K562 (cell line): ENCODE data around the gene RASGRP4. TPM values are rescaled to one million over a fixed set of nuclear protein-coding genes. Genes with fewer than 3 reads are reported as not detected.

Experiments
- ATAC-seq: fragments of 200-7000 bp; cut with Tn5 transposase; 3 replicates; pipeline ENCODE4 v1.9.1; 2020; ENCODE audit warnings: moderate library complexity
- BruUV-seq: library from RNA; stranded (reverse); fragments of 400-500 nt; replicated peaks from 2 replicates; lab custom pipeline; 2021; lab: Mats Ljungman, UMichigan
- CTCF ChIA-PET: fragments of 300-600 bp; formaldehyde crosslinking; extraction: SDS; loops from one replicate; lab custom pipeline; 2021; ENCODE audit warnings: low intra/inter-chr PET ratio; lab: Yijun Ruan, JAX
- POLR2A ChIA-PET: fragments of 300-600, 350-650 bp; sonication (Branson Sonifier 250); formaldehyde crosslinking; extraction: SDS; loops from one replicate; lab custom pipeline; 2021; ENCODE audit warnings: antibody characterized with exemption, inconsistent platforms; lab: Yijun Ruan, JAX
- DNase-seq, 4 experiments: peaks; one replicate each; pipeline versions ENCODE4 v3.0.0 to v3.0.0-alpha.2; 2011 to 2018; ENCODE audit warnings: low spot score in 3 of 4, mixed read lengths in 3 of 4; ENCODE audit errors: extremely low read depth in 1 of 4
- FAIRE-seq: peaks from 2 replicates; lab custom pipeline; 2011; peaks lifted over from hg19 to GRCh38; lab: Jason Lieb, UNC
- H2AFZ ChIP-seq: 2 replicates; pipeline ENCODE4 v1.6.0; 2011; ENCODE audit warnings: low read depth, low read length, control low read depth, inconsistent platforms
- H3K27ac ChIP-seq: fragments of 200-600 bp; 3 replicates; pipeline ENCODE4 v1.8.0; 2011; ENCODE audit warnings: low read depth, mild to moderate bottlenecking, control low read depth, inconsistent platforms, low read length, moderate library complexity, mixed read lengths; ENCODE audit errors: extremely low read depth
- H3K27me3 ChIP-seq, 2 experiments: fragments of 300-600 bp in 1 of 2; 2 replicates in 1 of 2; 3 replicates in 1 of 2; pipeline versions ENCODE4 v1.6.0 to v1.8.0; 2011; ENCODE audit warnings: inconsistent platforms in 2 of 2, low read length in 2 of 2, mild to moderate bottlenecking in 1 of 2, mixed read lengths in 1 of 2, moderate library complexity in 1 of 2; ENCODE audit not compliant: control insufficient read depth in 2 of 2, insufficient read depth in 2 of 2
- H3K36me3 ChIP-seq: fragments of 300-600 bp; 3 replicates; pipeline ENCODE4 v1.8.0; 2011; ENCODE audit warnings: mild to moderate bottlenecking, low read length, inconsistent platforms; ENCODE audit not compliant: control insufficient read depth, insufficient read depth
- H3K4me1 ChIP-seq, 2 experiments: fragments of 200-600 bp in 1 of 2; replicated peaks in 1 of 2; 2 replicates in 1 of 2; 3 replicates in 1 of 2; pipeline versions ENCODE4 v1.5.1 to v1.8.0; 2011; ENCODE audit warnings: inconsistent platforms in 2 of 2, low read length in 2 of 2, mild to moderate bottlenecking in 1 of 2, mixed read lengths in 1 of 2, moderate library complexity in 1 of 2; ENCODE audit not compliant: control insufficient read depth in 2 of 2, insufficient read depth in 2 of 2
- H3K4me2 ChIP-seq: 2 replicates; pipeline ENCODE4 v1.6.1; 2011; ENCODE audit warnings: low read length, control low read depth, inconsistent platforms, mixed read lengths; ENCODE audit not compliant: insufficient read depth
- H3K4me3 ChIP-seq: fragments of 200-600 bp; sonication (generic), shearing (Covaris generic); 2 replicates; pipeline ENCODE4 v1.5.1; 2016; ENCODE audit warnings: control low read depth, inconsistent platforms
- H3K79me2 ChIP-seq: fragments of 200-600 bp; 3 replicates; pipeline ENCODE4 v1.8.0; 2011; ENCODE audit warnings: low read length, inconsistent platforms; ENCODE audit not compliant: control insufficient read depth, insufficient read depth
- H3K9ac ChIP-seq, 2 experiments: 2 replicates each; pipeline versions ENCODE4 v1.6.0 to v1.6.1; 2011; ENCODE audit warnings: low read depth in 2 of 2, low read length in 2 of 2, control low read depth in 1 of 2, inconsistent platforms in 1 of 2, mild to moderate bottlenecking in 1 of 2, mixed read lengths in 1 of 2; ENCODE audit not compliant: insufficient read depth in 1 of 2
- H3K9me1 ChIP-seq: one replicate; pipeline ENCODE4 v1.6.0; 2011; ENCODE audit warnings: inconsistent platforms, mild to moderate bottlenecking, low read length, moderate library complexity; ENCODE audit not compliant: control insufficient read depth, insufficient read depth
- H3K9me3 ChIP-seq: replicated peaks from 2 replicates; pipeline ENCODE4 v1.5.1; 2011; ENCODE audit warnings: low read depth, low read length, inconsistent platforms; ENCODE audit not compliant: control insufficient read depth, insufficient read depth
- H4K20me1 ChIP-seq: replicated peaks from 2 replicates; pipeline ENCODE4 v1.6.1; 2011; ENCODE audit warnings: low read length, inconsistent platforms, mixed read lengths; ENCODE audit not compliant: control insufficient read depth, insufficient read depth
- ARID1B ChIP-seq: fragments of 450-650 bp; IDR thresholded peaks from 2 replicates; pipeline ENCODE4 v1.6.1; 2016; ENCODE audit warnings: antibody characterized with exemption, mild to moderate bottlenecking, inconsistent platforms
- LEF1 ChIP-seq: fragments of 450-650 bp; IDR thresholded peaks from 2 replicates; pipeline ENCODE4 v1.6.1; 2016; ENCODE audit warnings: mild to moderate bottlenecking
- NKRF ChIP-seq: fragments of 450-650 bp; IDR thresholded peaks from 2 replicates; pipeline ENCODE4 v1.6.1; 2016; ENCODE audit warnings: borderline replicate concordance
- NR2C1 ChIP-seq, 2 experiments: fragments of 450-650 bp; IDR thresholded peaks; 2 replicates each; pipeline ENCODE4 v1.6.1; 2017; ENCODE audit warnings: mild to moderate bottlenecking in 2 of 2, antibody characterized with exemption in 1 of 2, inconsistent platforms in 1 of 2, missing compliant biosample characterization in 1 of 2, missing genetic modification characterization in 1 of 2
- RHOXF2B ChIP-seq: fragments of 250-450 bp; sonication (Bioruptor Pico); conservative IDR thresholded peaks from 2 replicates; pipeline ENCODE4 v1.5.1; 2021
- TRIM28 ChIP-seq: fragments of 450-650 bp; IDR thresholded peaks from 2 replicates; pipeline ENCODE4 v1.6.1; 2017
- ZNF407 ChIP-seq: fragments of 450-650 bp; IDR thresholded peaks from 2 replicates; pipeline ENCODE4 v1.6.1; 2016; ENCODE audit warnings: low read depth
- WGBS: fragments of 100-300 bp; shearing (Covaris generic); methylation state at CpG from one replicate; pipeline ENCODE4 v1.1.6; 2016; ENCODE audit warnings: low coverage, mixed read lengths; ENCODE audit not compliant: insufficient coverage; ENCODE audit errors: missing lambda C conversion rate; 5-methylcytosine and 5-hydroxymethylcytosine counted together
- in situ Hi-C: fragments of 300-500 bp; cut with MboI; formaldehyde crosslinking; loops from 4 replicates; pipeline ENCODE4 v1.15.0; 2018; ENCODE audit warnings: inconsistent platforms, mixed read lengths
- intact Hi-C: fragments of 100-400 bp; cut with micrococcal nuclease; formaldehyde crosslinking; loops from 2 replicates; pipeline ENCODE4 v1.14.2; 2022
- polyA plus RNA-seq, 8 experiments: library from polyadenylated mRNA; depleted of rRNA in 4 of 8; stranded (reverse) in 5 of 8; unstranded in 3 of 8; fragments of >200 nt; fragmentation: Nextera tagmentation in 2 of 8; fragmentation: Illumina TruSeq in 1 of 8; extraction: Ambion mirVana in 2 of 8; extraction: Trizol in 1 of 8; gene quantifications; 2 replicates each; pipeline versions ENCODE4 v1.2.1 to v1.2.3, GENCODE V29; 2011 to 2014; ENCODE audit warnings: inconsistent platforms in 1 of 8, missing spikeins in 1 of 8
- total RNA-seq, 7 experiments: library from RNA; depleted of rRNA in 6 of 7; stranded (reverse); fragments of >200 nt in 6 of 7; fragmentation: Illumina TruSeq in 2 of 7; extraction: Trizol in 2 of 7; gene quantifications; 2 replicates each; pipeline versions ENCODE4 v1.2.1 to v1.2.3, GENCODE V29; 2011 to 2021; ENCODE audit warnings: low replicate concordance in 1 of 7

RASGRP4 gene
- total and polyA plus RNA-seq, 9 of the 15 experiments (the other 6 are each of a cell fraction or from before 2014, with no cell fraction given) = 0.39 to 4.6 (median 3.8) TPM

DNA sequence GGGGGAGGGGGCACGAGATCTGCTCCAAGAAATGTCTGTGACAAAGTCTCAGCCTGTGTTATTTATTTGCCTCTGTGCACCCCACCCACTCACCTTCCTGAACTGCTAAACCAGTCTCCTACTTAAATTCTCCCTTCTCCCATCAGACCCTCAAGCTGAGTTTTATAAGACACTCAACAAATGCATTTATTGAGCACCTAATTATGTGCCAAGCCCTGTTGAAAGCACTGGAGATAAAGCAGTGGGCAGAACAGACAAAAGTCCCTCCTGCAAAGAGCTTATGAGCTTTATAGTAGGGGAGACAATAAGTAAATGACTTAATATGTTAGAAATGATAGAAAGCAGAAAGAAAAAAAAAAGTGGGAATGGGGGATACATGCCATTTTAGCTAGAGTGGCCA lies 26.5 kb downstream of the RASGRP4 start (continued):
- TF ChIP-seq NKRF = no peak
- no peak for TF ChIP-seq RHOXF2B (CRISPR knock-in tag)
- TF ChIP-seq LEF1 = no peak
- no peak for TF ChIP-seq TRIM28

DNA sequence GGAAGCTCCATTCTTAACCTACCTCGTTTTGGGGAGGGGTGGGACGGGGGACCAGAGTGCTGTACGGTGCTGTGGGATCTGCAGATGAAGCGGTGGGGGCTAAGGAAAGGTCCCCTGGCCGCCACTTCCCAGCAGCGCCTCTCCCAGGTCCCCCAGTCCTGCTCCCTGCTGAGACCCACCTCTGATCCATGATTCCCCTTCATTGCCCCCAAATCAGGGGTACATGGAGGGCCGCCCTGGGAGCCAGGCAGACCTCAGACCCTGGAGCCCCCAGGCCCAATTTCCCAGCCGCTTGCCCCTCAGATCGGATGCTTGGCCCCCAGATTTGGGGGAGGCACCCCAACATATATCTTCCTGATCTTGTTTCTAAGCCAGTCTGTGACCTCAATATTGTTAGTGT lies 26.9 kb downstream of the RASGRP4 start:
- no peak overlapping the region for H3K4me2 ChIP-seq
- ATAC-seq (no peak), FAIRE-seq (no peak), DNase-seq (no peak)
- peaks cover 3 to 28% of the 10 kb centered on the region in 2 experiments; a peak in 4 of 5 replicates for H3K4me1 ChIP-seq
- no peaks in the 10 kb centered on the region for H3K9me1 ChIP-seq
- ChIA-PET CTCF (no interaction called here), POLR2A (interaction anchor here (0.5 kb wide), 1 partner anchor 22 kb away, joined by 4 read pairs; no protein-coding TSS in a partner anchor)
- H4K20me1 ChIP-seq = no peaks in the 10 kb centered on the region
- no peak overlapping the region for H3K4me3 ChIP-seq
- no peaks in the 10 kb centered on the region for H3K36me3 ChIP-seq
- H3K27me3 ChIP-seq = no peaks in the 10 kb centered on the region
- H3K9me3 ChIP-seq = 0 out of 2 replicates have a peak, but pooled peaks cover 2% of the 10 kb centered on the region
- no TSS peak for BruUV-seq
- peaks cover 10% of the 10 kb centered on the region; the same call in 2 of the 3 replicates for H3K79me2 ChIP-seq
- in situ Hi-C loops (no loop called here), intact Hi-C loops (no loop called here)
- H2AFZ ChIP-seq = no peak overlapping the region
- H3K27ac ChIP-seq = no peak overlapping the region
- 35% methylated on average over 7 of the region's 9 CpGs for WGBS
- peak overlapping the region in 1 of 2 experiments; percentile 71; a peak in 2 of 4 replicates for H3K9ac ChIP-seq
- TF ChIP-seq NR2C1 (IDR thresholded peaks at IDR 0.05) = no peak
- TF ChIP-seq NR2C1 (tag; IDR thresholded peaks at IDR 0.05) = no peak
- TF ChIP-seq ZNF407 = no peak
- TF ChIP-seq ARID1B = no peak
